HG03378 (cell line): Measurements from ENCODE around the gene CADPS2.
"Not testable (repeated sequence)": the region's sequence is repeated elsewhere in the genome, so short reads cannot be mapped to it uniquely, and the experiment has no call there.

Experiments used
- ATAC-seq: cut with Tn5 transposase; IDR thresholded peaks from one replicate; pipeline ENCODE4 v1.9.1; 2021; ENCODE audit warnings: mild to moderate bottlenecking, moderate library complexity; ENCODE audit not compliant: unreplicated experiment

Gene CADPS2

DNA sequence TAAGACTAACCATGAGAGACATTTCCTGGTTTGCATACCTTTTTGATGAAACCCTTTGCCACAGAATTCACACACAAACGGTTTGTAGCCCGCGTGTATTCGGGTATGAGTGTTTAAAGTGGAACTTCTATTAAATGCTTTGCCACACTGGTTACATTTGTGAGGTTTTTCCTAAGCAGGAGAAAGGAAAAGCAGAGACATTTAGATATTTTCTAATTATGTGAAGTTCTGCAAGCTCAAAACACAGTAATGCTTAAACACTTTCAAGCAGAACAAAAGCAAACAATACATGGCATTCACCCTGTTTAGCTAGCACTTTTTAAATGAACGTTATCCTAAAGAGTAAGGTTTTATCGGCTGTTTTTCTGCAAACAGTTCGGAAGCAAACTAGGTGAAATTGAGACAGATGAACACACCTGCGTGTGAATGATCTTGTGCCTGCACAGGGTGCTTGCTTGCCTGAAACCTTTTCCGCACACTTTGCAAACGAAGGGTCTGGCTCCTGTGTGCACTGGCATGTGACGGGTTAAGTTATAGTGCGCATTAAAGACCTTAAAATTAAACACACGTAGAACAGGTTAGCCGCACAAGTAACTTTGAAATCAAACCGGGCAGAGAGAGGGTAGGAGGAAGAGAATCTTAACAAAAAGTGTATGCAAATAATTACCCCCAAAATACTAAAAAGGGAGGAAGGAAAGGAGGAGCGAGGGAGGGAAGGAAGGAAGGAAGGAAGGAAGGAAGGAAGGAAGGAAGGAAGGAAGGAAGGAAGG, 583.3 kb downstream of the CADPS2 start:
- no peak for ATAC-seq

DNA sequence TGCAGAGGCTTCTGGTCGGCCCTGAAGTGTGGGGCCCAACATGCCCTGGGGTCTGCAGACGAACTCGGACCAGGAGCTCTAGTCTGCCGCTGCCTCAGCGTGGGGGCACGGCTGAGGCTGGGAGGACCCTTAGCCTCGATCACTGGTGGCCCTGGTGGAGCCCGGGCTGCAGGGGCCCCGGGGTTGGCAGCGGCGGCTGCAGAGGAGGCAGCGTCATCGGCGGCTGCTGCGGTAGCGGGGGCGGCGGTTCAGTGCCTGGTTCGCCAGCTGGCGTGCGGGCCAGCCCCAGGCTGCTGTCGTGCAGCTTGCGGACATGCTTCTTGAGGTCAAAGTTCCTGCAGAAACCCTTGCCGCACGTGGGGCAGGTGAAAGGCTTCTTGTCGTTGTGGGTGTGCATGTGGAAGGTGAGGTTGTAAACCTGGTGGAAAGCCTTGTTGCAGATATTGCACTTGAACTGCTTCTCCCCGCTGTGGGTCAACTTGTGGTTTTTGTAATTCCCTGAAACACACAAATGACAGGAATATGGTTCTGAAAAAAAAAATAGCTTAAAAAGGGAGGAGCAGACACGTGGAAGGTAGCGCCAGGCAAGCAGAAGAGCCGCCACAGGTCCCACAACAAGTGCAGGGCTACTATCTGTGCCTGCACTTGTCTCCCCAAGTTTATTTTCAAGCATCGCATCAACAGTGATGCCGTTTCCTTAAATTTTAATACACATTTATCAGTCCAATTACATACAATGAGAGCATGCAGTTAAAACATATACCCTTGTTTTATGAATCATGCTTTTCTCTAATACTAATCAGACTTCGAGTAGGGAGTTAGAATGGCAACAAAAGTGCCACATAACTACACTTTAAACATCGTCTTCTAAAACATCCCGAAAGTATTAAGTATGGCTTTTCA, 584.2 kb downstream of the CADPS2 start:
- no peak for ATAC-seq

DNA sequence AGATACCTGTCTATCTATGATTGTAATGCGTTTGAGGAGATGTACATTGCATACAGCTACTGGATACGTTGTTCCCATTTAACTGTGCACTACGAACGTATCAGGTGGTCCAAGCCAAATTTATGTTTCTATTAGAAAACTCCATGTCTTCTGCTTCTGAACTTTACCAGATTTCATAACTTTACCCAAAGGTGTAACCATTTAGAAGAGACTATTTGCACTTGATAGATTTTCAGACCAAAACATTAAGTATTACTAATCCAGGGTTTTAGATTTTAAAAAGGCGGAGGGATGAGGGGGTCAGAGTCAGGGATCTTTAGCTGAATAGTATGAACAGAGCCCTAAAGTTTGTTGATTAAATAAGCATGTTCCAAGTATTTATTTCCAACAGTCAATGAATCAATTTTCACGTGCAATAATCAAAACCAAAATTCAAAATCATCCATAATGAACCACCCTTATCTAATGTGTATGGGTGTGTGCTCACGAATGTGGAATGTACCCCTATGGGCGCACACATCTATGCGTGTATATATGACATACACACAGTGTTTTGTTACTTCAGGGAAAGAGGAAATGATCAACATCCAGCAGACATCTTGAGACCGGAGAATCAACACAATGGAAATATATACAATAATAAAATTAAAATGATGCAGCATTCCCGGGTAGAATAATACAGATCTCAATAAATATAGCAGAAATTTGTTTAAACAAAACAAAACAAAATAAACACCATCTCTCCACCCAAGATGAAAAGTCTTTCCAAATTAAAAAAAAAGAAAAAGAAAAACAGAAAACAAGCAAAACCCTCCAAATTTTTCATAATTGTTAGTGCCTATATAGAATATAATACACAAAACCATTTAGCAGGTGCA, 585.1 kb downstream of the CADPS2 start:
- ATAC-seq: no peak

DNA sequence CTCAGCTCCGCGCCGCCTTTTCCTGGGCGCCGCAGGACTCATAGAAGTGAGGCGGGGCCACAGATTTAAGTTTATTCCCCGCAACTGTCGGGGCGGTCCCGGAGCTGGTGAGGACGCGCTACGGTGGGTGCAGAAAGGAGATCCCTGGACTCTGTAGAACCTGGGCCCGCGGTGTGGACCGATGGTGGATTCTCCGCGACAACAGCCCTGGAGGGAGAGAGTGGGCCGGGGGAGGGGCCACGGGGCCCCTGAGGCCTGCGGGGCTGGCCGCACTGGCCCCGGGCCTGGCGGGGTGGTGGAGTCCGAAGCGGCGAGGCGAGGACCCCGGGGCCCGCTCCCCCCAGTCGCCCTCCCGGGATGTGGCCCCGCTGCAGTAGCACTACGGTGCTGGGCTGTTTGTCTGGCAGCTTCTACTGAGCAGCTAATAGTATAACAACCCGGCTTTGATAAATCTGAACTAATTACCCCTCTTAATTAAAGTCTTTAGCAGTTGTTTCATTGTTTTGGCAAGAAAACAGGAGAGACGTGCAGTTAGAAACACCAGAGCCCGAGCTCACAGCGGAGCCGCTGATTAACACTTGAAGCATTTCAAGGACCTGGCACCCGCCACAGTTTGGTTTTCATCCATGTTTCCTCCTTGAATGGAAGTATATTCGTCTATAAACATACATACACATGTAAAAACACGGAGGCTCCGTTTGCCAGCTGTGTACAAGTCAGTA, 585.9 kb downstream of the CADPS2 start:
- ATAC-seq: no peak

DNA sequence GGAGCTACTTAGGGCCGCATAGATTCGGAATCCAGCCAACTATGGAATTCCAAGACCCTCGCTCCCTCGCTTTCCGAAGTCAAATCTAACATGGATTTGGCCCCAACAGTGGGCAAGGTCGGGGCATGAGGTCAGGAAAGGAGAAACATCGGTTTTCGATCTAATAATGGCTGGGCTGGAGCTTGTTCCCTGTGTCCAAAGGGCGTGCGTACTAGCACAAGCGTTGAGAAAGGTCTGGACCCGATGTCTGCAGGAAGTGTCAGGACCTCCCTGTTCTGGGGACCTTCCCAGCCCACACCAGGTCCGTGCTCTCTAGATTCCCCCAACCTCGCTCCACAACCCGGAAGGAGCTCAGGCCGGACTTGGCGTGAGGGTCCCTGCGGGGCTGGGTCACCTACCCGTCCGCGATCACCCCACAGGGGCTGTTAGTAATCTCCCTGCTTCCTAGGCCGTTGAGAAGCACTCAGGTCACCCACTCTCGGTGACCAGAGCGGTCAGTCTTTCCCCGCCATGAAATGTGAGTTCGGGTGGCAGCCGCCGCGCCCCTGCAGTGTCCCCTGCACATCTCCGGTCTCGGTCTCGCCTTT, 586.5 kb downstream of the CADPS2 start:
- ATAC-seq: no peak

DNA sequence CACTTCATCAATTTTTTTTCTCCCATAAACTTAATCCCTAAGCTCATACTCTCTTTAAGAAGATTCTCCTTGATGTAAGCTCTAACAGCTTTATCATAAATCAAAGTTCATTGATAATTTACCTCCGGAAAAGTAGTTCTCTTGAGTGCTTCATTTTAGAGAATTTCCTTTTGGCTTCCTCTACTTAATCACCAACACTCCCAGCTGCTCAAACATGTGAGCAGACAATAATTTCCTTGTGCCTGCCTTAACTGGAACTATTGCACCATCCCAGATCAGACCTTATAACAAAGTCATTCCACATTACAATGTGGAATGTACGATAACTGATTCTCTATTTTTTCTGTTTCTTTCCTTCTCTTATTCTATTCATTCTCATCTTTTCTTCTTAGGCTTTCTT, 587.6 kb downstream of the CADPS2 start:
- ATAC-seq: no peak

DNA sequence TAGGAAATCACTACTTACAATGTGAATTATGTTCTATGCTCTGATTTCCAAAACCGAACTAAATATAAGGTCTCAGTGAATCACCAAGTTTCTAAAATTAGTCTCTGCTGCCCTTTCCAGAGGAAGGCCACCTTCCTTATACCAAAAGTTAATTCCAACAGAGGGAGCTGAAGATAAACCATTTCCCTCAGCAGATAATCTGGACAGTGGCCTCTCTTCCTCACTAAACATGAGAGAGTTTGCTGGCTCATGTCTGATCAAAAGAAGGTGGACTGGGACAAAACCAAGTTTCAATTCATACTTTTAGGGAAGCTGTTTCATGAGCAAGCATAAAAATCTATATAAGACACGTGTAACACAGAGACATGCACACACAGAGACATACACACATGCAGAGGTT, 588.1 kb downstream of the CADPS2 start:
- ATAC-seq: no peak

DNA sequence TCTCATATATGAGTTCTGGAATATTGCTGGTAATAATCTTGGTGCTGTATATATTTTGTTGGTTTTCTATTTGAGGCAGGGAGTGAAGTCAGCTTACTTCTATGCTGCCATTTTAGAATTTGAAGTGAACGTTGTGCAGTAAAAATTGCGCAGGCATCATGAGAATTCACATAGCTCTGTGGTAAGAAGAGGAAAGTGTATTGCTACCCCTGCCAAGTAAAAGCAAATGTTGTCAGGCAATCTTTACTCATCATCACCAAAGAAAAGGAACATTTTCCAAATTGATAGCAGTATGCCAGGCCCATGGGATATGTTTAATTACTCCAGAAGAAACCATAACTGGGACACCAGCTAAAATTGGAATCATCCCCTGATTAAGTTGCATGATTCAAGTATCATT, 595.1 kb downstream of the CADPS2 start:
- ATAC-seq: no peak

DNA sequence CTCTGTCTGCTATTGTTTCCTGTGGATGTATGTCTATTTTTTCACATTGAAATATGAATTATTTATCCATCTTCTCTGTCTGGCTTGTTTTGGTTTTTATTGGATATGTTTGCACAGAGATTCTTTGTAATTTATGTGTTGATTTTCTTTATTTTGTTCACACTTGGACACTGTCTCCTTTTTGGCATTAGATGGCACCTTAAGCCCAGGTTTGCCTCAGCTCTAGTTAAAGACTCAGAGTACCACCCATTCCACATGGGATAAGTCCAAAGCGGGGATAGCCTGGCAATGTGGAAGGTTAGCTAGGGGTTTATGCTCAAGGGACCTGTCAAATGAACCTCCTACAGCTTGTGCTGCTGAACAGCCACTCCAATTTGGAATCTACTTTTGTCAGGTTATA, 595.8 kb downstream of the CADPS2 start:
- no peak for ATAC-seq

DNA sequence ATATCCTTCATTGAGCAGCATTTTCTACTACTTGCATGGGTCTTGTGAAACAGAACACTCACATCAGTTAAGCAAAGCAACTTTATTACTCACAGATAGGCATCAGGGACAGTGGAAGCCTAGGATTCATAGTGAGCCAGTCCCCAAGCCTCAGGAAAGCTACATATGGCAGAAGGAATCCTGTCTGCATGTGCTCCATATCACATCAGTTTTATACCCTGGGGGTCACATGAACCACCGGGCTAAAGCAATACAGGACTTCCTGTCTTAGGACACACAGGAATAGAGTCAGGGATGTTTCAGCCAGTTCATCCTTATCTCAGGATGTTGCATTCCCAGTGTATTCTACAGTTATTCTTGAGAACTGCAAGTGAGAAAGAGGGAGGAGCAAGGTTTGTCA, 596.8 kb downstream of the CADPS2 start:
- ATAC-seq: no peak

DNA sequence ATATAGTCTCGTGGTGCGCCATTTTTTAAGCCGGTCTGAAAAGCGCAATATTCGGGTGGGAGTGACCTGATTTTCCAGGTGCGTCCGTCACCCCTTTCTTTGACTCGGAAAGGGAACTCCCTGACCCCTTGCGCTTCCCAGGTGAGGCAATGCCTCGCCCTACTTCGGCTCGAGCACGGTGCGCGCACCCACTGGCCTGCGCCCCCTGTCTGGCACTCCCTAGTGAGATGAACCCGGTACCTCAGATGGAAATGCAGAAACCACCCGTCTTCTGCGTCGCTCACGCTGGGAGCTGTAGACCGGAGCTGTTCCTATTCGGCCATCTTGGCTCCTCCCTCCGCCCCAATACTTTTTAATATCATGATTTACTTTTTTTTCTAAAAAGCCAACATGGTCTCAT, 601.7 kb downstream of the CADPS2 start:
- not testable (repeated sequence) for ATAC-seq

DNA sequence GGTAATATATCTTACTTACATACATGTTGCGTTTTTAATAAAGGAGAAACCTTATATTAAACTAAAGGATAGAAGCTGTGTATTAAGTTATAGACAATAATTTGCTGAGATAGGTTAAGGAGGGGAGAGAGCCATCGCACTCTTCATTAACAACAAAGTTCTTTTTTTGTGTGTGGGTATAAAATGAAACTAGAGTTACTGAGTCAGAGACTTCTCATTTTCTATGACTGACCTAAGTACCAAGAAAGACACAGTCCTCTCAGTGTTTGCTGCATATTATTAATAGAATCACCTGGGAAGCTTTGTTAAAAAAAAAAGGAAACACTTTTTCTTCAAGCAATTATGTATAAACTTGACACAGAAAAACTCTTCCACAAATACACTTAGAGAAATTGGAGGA, 613.1 kb downstream of the CADPS2 start:
- ATAC-seq: no peak

DNA sequence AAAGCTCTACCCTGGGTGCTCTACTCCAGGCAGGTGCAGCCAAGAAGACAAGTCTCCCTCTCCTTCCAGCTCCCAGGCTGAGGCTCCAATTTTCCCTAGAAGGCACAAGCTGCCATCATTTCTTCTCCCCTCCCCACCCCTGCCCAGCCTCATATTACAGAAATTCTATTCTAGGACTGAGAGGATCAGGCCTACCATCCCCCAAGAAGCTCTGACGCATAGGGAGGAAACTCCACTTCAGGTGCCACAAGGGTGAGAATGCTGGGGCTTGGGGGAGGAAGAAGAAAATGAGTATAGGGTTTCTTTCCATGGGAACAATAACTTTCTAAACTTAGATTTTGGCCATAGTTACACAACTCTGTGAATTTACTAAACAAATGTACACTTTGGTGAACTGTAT, 617.0 kb downstream of the CADPS2 start:
- no peak for ATAC-seq
